Measurements from ENCODE around the gene KIF2A. TPM values are rescaled to one million over a fixed set of nuclear protein-coding genes. Genes with fewer than 3 reads are reported as not detected.

KIF2A gene
- total and polyA plus RNA-seq, 9 of the 15 experiments (the other 6 are each of a cell fraction or from before 2014, with no cell fraction given) = 42.6 to 126 (median 77.6) TPM

DNA sequence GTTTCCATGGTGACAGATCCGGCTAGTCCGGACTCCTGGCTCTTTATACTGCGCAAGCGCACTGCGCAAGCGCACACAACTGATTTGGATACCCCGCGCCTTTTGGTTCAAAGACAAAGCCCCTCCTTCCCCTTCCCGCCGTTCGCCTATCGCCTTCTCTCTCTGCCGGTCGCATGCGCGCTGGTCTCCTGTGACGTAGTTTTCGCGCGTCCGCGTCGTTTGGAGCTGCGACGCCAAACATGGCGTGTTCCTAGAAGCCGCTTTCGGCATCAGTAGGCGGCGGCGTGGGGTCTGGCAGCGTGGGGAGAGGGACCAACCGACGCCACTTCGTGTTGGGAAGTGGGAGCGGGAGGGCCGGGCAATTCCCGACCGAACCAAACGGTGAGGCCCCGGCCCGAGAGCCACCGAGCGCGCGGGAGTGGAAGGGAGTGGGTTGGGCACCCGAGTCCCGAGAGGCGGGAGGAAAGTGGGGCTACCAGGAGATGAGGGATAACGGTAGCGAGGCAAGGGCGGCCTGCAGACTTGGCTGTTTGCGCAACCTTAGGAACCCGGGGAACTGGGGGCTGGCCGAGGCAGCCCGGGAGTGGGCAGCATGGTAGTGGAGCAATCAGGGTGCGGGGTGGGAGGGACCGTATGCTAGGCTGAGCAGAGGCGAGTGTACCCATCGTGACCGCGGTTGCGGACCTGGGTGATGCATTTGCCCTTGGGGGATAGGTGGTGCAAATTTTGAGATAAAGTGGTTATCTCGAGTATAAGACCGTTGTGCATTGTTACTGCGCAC lies 106.7 kb downstream of the KIF2A start, which contains the start of gene IPO11 (continued):
- TF ChIP-seq, protein P1, sequence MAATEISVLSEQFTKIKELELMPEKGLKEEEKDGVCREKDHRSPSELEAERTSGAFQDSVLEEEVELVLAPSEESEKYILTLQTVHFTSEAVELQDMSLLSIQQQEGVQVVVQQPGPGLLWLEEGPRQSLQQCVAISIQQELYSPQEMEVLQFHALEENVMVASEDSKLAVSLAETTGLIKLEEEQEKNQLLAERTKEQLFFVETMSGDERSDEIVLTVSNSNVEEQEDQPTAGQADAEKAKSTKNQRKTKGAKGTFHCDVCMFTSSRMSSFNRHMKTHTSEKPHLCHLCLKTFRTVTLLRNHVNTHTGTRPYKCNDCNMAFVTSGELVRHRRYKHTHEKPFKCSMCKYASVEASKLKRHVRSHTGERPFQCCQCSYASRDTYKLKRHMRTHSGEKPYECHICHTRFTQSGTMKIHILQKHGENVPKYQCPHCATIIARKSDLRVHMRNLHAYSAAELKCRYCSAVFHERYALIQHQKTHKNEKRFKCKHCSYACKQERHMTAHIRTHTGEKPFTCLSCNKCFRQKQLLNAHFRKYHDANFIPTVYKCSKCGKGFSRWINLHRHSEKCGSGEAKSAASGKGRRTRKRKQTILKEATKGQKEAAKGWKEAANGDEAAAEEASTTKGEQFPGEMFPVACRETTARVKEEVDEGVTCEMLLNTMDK (IDR thresholded peaks at IDR 0.05; ENCODE audit: borderline replicate concordance, insufficient read depth, low read depth, low read length, poor library complexity, severe bottlenecking) = no peak
- peak; percentile 97 for TF ChIP-seq KHSRP (IDR thresholded peaks at IDR 0.05)
- peak; percentile 87 for TF ChIP-seq ATF7 (IDR thresholded peaks at IDR 0.05)
- TF ChIP-seq, protein P2, sequence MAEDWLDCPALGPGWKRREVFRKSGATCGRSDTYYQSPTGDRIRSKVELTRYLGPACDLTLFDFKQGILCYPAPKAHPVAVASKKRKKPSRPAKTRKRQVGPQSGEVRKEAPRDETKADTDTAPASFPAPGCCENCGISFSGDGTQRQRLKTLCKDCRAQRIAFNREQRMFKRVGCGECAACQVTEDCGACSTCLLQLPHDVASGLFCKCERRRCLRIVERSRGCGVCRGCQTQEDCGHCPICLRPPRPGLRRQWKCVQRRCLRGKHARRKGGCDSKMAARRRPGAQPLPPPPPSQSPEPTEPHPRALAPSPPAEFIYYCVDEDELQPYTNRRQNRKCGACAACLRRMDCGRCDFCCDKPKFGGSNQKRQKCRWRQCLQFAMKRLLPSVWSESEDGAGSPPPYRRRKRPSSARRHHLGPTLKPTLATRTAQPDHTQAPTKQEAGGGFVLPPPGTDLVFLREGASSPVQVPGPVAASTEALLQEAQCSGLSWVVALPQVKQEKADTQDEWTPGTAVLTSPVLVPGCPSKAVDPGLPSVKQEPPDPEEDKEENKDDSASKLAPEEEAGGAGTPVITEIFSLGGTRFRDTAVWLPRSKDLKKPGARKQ (CRISPR knock-in tag; IDR thresholded peaks at IDR 0.05) = no peak
- TF ChIP-seq, protein P3, sequence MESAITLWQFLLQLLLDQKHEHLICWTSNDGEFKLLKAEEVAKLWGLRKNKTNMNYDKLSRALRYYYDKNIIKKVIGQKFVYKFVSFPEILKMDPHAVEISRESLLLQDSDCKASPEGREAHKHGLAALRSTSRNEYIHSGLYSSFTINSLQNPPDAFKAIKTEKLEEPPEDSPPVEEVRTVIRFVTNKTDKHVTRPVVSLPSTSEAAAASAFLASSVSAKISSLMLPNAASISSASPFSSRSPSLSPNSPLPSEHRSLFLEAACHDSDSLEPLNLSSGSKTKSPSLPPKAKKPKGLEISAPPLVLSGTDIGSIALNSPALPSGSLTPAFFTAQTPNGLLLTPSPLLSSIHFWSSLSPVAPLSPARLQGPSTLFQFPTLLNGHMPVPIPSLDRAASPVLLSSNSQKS (CRISPR knock-in tag; IDR thresholded peaks at IDR 0.05) = no peak
- TF ChIP-seq EHMT2 (IDR thresholded peaks at IDR 0.05) = no peak
- TF ChIP-seq, protein P4, sequence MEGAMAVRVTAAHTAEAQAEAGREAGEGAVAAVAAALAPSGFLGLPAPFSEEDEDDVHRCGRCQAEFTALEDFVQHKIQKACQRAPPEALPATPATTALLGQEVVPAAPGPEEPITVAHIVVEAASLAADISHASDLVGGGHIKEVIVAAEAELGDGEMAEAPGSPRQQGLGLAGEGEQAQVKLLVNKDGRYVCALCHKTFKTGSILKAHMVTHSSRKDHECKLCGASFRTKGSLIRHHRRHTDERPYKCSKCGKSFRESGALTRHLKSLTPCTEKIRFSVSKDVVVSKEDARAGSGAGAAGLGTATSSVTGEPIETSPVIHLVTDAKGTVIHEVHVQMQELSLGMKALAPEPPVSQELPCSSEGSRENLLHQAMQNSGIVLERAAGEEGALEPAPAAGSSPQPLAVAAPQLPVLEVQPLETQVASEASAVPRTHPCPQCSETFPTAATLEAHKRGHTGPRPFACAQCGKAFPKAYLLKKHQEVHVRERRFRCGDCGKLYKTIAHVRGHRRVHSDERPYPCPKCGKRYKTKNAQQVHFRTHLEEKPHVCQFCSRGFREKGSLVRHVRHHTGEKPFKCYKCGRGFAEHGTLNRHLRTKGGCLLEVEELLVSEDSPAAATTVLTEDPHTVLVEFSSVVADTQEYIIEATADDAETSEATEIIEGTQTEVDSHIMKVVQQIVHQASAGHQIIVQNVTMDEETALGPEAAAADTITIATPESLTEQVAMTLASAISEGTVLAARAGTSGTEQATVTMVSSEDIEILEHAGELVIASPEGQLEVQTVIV (CRISPR knock-in tag; IDR thresholded peaks at IDR 0.05; ENCODE audit: borderline replicate concordance) = no peak
- no peak for TF ChIP-seq RFX7 (CRISPR knock-in tag; IDR thresholded peaks at IDR 0.05)
- no peak for TF ChIP-seq TAL1 (IDR thresholded peaks at IDR 0.05)
- no peak for TF ChIP-seq PHTF2 (CRISPR knock-in tag; IDR thresholded peaks at IDR 0.05)
- no peak for TF ChIP-seq CBFA2T2 (conservative IDR thresholded peaks at IDR 0.05)
- peak; percentile 57 for TF ChIP-seq SMAD1 (IDR thresholded peaks at IDR 0.05; ENCODE audit: low read depth, low read length, partially characterized antibody)
- no peak for TF ChIP-seq ZNF175 (CRISPR knock-in tag; IDR thresholded peaks at IDR 0.05; ENCODE audit: low read depth)
- peak; percentile 46; the same call in 1 of the 2 replicates for TF ChIP-seq ZNF12 (CRISPR knock-in tag; IDR thresholded peaks at IDR 0.05)
- TF ChIP-seq ADNP (tag; IDR thresholded peaks at IDR 0.05) = no peak
- TF ChIP-seq CEBPG (CRISPR knock-in tag; IDR thresholded peaks at IDR 0.05) = peak; percentile 87
- peak in 1 of 2 experiments; percentile 64; a peak in 2 of 4 replicates for TF ChIP-seq CEBPG (tag; conservative IDR thresholded peaks at IDR 0.05 in 1 of 2, IDR thresholded peaks at IDR 0.05 in 1 of 2)
- TF ChIP-seq SP1 (CRISPR knock-in tag; IDR thresholded peaks at IDR 0.05) = peak; percentile 91
- no peak for TF ChIP-seq ZEB2 (IDR thresholded peaks at IDR 0.05)
- peak; percentile 96 for TF ChIP-seq CC2D1A (IDR thresholded peaks at IDR 0.05)
- TF ChIP-seq THRAP3 (IDR thresholded peaks at IDR 0.05; ENCODE audit: borderline replicate concordance) = no peak
